Prostate gland (tissue), 2 donors: ENCODE data around the gene ACAA1. TPM values are rescaled to one million over a fixed set of nuclear protein-coding genes. Genes with fewer than 3 reads are reported as not detected.
A peak's percentile ranks its signal among the peaks of the same experiment; 100 is the strongest.

Source experiments
- DNase-seq: peaks from one replicate; pipeline ENCODE4 v3.0.0-alpha.2; 2019; ENCODE audit warnings: low spot score
- H3K27ac ChIP-seq, 2 donors: fragments of 200-600 bp; sonication (generic); 2 replicates each; pipeline ENCODE4 v1.5.1; 2017 to 2019
- H3K27me3 ChIP-seq: fragments of 200-600 bp; sonication (generic); replicated peaks from 2 replicates; pipeline ENCODE4 v1.5.1; 2019; ENCODE audit not compliant: insufficient read depth
- H3K36me3 ChIP-seq, 2 donors: fragments of 200-600 bp; sonication (generic); 1 replicate in 1 of 2; 2 replicates in 1 of 2; pipeline versions ENCODE4 v1.5.1 to v1.8.1; 2017 to 2019
- H3K4me1 ChIP-seq: fragments of 200-600 bp; sonication (generic); replicated peaks from 2 replicates; pipeline ENCODE4 v1.5.1; 2019
- H3K4me3 ChIP-seq, 2 donors: fragments of 200-600 bp; sonication (generic); 2 replicates each; pipeline ENCODE4 v1.5.1; 2017 to 2019
- H3K9me3 ChIP-seq: fragments of 200-600 bp; sonication (generic); 2 replicates; pipeline ENCODE4 v1.5.1; 2017
- CTCF ChIP-seq, 4 experiments: fragments of 200-600 bp in 2 of 4; fragments of 450-650 bp in 2 of 4; sonication (generic) in 2 of 4; IDR thresholded peaks; 1 replicate in 3 of 4; 2 replicates in 1 of 4; pipeline ENCODE4 v1.5.1; 2016 to 2019; ENCODE audit warnings: antibody characterized with exemption in 4 of 4, mild to moderate bottlenecking in 2 of 4, moderate library complexity in 2 of 4
- POLR2A ChIP-seq: fragments of 450-650 bp; IDR thresholded peaks from one replicate; pipeline ENCODE4 v1.6.1; 2016; ENCODE audit warnings: antibody characterized with exemption, mild to moderate bottlenecking
- POLR2AphosphoS5 ChIP-seq: sonication (generic); formaldehyde crosslinking; IDR thresholded peaks from one replicate; pipeline ENCODE4 v1.6.1; 2017; ENCODE audit warnings: antibody characterized with exemption
- WGBS: methylation state at CpG from one replicate; pipeline ENCODE4 v1.1.5; 2018; 5-methylcytosine and 5-hydroxymethylcytosine counted together
- intact Hi-C: fragments of 100-400 bp; cut with DNase I; formaldehyde crosslinking; loops from one replicate; pipeline ENCODE4 v1.14.2; 2022
- total RNA-seq, 2 donors: library from RNA; depleted of rRNA; stranded (reverse); fragments of >200 nt; gene quantifications; one replicate each; pipeline ENCODE4 v1.1.0, GENCODE V29; 2016

Gene ACAA1
- total RNA-seq, 2 donors from 2014 or later: 89.8 to 112 TPM

GRCh38 chr3:38127611-38128302 lies 9.2 kb downstream of the ACAA1 start:
- no peaks in the 10 kb centered on the region for H3K27me3 ChIP-seq
- H3K4me3 ChIP-seq: no peak overlapping the region
- H3K9me3 ChIP-seq: no peaks in the 10 kb centered on the region
- intact Hi-C loops: no loop called here
- H3K36me3 ChIP-seq: peaks cover 20 to 41% of the 10 kb centered on the region in 2 donors
- DNase-seq: no peak
- no peak for TF ChIP-seq POLR2A
- no peak for TF ChIP-seq POLR2AphosphoS5
- TF ChIP-seq CTCF (IDR thresholded peaks at IDR 0.05): no peak
- H3K27ac ChIP-seq: no peak overlapping the region
- WGBS: 97% methylated on average over 4 of the region's 4 CpGs
- H3K4me1 ChIP-seq: peaks cover 2% of the 10 kb centered on the region

GRCh38 chr3:38126121-38126892 lies 10.6 kb downstream of the ACAA1 start:
- TF ChIP-seq CTCF (IDR thresholded peaks at IDR 0.05): no peak
- TF ChIP-seq POLR2AphosphoS5: no peak
- TF ChIP-seq POLR2A: no peak
- DNase-seq: no peak
- Histone ChIP-seq H3K4me1 (no peaks in the 10 kb centered on the region), H3K4me3 (no peak overlapping the region), H3K27ac (no peak overlapping the region), H3K27me3 (no peaks in the 10 kb centered on the region), H3K36me3 (peaks cover 31 to 38% of the 10 kb centered on the region in 2 donors), H3K9me3 (no peaks in the 10 kb centered on the region)
- WGBS: 96% methylated on average over 6 of the region's 6 CpGs
- intact Hi-C loops: no loop called here

- intact Hi-C loops: loop anchor here (2.0 kb wide), 1 partner anchor 63 kb away; no protein-coding TSS in a partner anchor
- Histone ChIP-seq H3K27me3 (no peaks in the 10 kb centered on the region), H3K36me3 (peaks cover 30 to 31% of the 10 kb centered on the region in 2 donors), H3K9me3 (no peaks in the 10 kb centered on the region), H3K4me1 (no peaks in the 10 kb centered on the region), H3K4me3 (no peak overlapping the region), H3K27ac (no peak overlapping the region)
- no peak for DNase-seq
- WGBS: 94% methylated on average over 11 of the region's 11 CpGs
- no peak for TF ChIP-seq CTCF (IDR thresholded peaks at IDR 0.05)
- TF ChIP-seq POLR2AphosphoS5: no peak
- no peak for TF ChIP-seq POLR2A
Measured at GRCh38 chr3:38125305-38126120, 11.4 kb downstream of the ACAA1 start.

DNA sequence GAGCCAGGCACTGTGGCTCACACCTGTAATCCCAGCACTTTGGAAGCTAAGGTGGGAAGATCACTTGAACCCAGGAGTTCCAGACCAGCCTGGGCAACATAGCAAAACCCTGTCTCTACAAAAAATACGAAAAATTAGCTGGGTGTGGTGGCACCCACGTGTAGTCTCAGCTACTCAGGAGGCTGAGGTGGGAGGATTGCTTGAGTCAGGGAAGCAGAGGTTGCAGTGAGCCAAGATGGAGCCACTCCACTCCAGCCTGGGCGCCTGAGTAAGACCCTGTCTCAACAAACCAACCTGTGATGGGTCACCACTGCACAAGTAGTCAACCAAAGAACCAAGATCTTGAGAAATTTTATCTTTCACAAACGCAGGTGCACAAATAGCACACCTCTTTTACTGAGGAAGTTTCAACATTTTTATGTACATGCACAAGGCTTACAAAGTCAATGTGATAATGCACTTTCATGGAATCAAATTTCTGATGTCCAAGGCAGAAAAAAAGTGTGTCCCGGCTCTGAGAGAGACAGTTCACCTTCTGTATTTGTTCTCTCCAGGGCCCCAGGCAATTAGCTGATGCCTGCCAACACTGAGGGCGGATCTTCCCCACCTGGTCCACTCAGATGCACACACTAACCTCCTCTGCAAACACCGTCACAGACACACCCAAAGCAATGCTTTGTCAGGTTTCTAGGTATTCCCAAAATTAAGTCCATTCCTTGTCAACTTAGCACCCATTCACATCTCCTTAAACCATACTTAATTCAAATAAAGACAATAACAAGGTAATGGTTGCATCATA lies 12.4 kb downstream of the ACAA1 start:
- Histone ChIP-seq H3K27ac (no peak overlapping the region), H3K27me3 (no peaks in the 10 kb centered on the region), H3K9me3 (no peaks in the 10 kb centered on the region), H3K4me1 (no peaks in the 10 kb centered on the region), H3K4me3 (no peak overlapping the region), H3K36me3 (peaks cover 30 to 31% of the 10 kb centered on the region in 2 donors)
- no peak for DNase-seq
- intact Hi-C loops: loop anchor here (2.0 kb wide), 1 partner anchor 62 kb away; no protein-coding TSS in a partner anchor
- TF ChIP-seq POLR2AphosphoS5 (peak; percentile 11), POLR2A (no peak)
- 49% methylated on average over 7 of the region's 7 CpGs for WGBS
